ENCODE data around the gene TAF1L.
"Not testable (repeated sequence)": the region's sequence is repeated elsewhere in the genome, so short reads cannot be mapped to it uniquely, and the experiment has no call there.

The TAF1L gene

GRCh38 chr9:32618261-32618660, 17.2 kb downstream of the TAF1L start:
- no peaks in the 10 kb centered on the region for H3K36me3 ChIP-seq (ENCODE audit: control insufficient read depth, low read length)
- no peak overlapping the region for H3K4me2 ChIP-seq (ENCODE audit: low read length)
- no peak for TF ChIP-seq EZH2phosphoT487 (IDR thresholded peaks at IDR 0.05; ENCODE audit: borderline replicate concordance, low read length)
- TF ChIP-seq, protein P1, sequence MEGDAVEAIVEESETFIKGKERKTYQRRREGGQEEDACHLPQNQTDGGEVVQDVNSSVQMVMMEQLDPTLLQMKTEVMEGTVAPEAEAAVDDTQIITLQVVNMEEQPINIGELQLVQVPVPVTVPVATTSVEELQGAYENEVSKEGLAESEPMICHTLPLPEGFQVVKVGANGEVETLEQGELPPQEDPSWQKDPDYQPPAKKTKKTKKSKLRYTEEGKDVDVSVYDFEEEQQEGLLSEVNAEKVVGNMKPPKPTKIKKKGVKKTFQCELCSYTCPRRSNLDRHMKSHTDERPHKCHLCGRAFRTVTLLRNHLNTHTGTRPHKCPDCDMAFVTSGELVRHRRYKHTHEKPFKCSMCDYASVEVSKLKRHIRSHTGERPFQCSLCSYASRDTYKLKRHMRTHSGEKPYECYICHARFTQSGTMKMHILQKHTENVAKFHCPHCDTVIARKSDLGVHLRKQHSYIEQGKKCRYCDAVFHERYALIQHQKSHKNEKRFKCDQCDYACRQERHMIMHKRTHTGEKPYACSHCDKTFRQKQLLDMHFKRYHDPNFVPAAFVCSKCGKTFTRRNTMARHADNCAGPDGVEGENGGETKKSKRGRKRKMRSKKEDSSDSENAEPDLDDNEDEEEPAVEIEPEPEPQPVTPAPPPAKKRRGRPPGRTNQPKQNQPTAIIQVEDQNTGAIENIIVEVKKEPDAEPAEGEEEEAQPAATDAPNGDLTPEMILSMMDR (IDR thresholded peaks at IDR 0.05; ENCODE audit: low read depth, low read length, poor library complexity, severe bottlenecking): no peak
- H3K79me2 ChIP-seq (ENCODE audit: control insufficient read depth, low read length): no peaks in the 10 kb centered on the region
- no peaks in the 10 kb centered on the region for H3F3A ChIP-seq (ENCODE audit: control insufficient read depth, insufficient read depth)
- no peak overlapping the region for H3K27ac ChIP-seq (ENCODE audit: low read depth, low read length)
- H3K4me3 ChIP-seq (ENCODE audit: low read length): no peak overlapping the region
- no peaks in the 10 kb centered on the region for H3K4me1 ChIP-seq (ENCODE audit: control insufficient read depth, low read length)
- H3K27me3 ChIP-seq (ENCODE audit: control insufficient read depth, low read length): no peaks in the 10 kb centered on the region
- H3K9me2 ChIP-seq (replicated peaks; ENCODE audit: control insufficient read depth, low read length): no peaks in the 10 kb centered on the region
- H3K9me3 ChIP-seq (ENCODE audit: control insufficient read depth, insufficient read depth, low read length): no peaks in the 10 kb centered on the region
- H4K20me1 ChIP-seq (ENCODE audit: control insufficient read depth, insufficient read depth, low read depth, low read length): no peaks in the 10 kb centered on the region

DNA sequence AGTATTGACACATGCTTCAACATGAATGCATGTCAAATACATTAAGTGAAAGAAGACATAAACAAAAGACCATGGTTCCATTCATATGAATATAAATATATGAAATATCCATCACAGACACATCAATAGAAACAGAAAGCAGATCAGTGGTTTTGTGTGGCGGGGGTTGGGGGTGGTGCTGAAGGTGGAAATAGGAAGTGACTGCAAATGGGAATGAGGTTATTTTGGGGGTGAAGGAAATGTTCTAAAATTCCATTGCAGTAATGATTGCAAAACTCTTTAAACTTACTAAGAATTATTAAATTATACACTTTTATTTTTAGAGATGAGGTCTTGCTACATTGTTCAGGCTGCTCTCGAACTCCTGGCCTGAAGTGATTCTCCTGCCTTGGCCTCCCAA, 28.7 kb downstream of the TAF1L start:
- Histone ChIP-seq H3K4me2 (ENCODE audit: low read length) (no peak overlapping the region), H3K9me2 (replicated peaks; ENCODE audit: control insufficient read depth, low read length) (no peaks in the 10 kb centered on the region), H4K20me1 (ENCODE audit: control insufficient read depth, insufficient read depth, low read depth, low read length) (no peaks in the 10 kb centered on the region), H3K27ac (ENCODE audit: low read depth, low read length) (no peak overlapping the region), H3K4me1 (ENCODE audit: control insufficient read depth, low read length) (no peaks in the 10 kb centered on the region), H3K36me3 (ENCODE audit: control insufficient read depth, low read length) (no peaks in the 10 kb centered on the region), H3K9me3 (ENCODE audit: control insufficient read depth, insufficient read depth, low read length) (no peaks in the 10 kb centered on the region), H3F3A (ENCODE audit: control insufficient read depth, insufficient read depth) (no peaks in the 10 kb centered on the region), H3K27me3 (ENCODE audit: control insufficient read depth, low read length) (no peaks in the 10 kb centered on the region), H3K79me2 (ENCODE audit: control insufficient read depth, low read length) (no peaks in the 10 kb centered on the region), H3K4me3 (ENCODE audit: low read length) (no peak overlapping the region)
- TF ChIP-seq, protein P1 (IDR thresholded peaks at IDR 0.05; ENCODE audit: low read depth, low read length, poor library complexity, severe bottlenecking): no peak
- no peak for TF ChIP-seq EZH2phosphoT487 (IDR thresholded peaks at IDR 0.05; ENCODE audit: borderline replicate concordance, low read length)

- Histone ChIP-seq H3K9me2 (replicated peaks; ENCODE audit: control insufficient read depth, low read length) (no peaks in the 10 kb centered on the region), H3K27me3 (ENCODE audit: control insufficient read depth, low read length) (peaks cover 5% of the 10 kb centered on the region; the same call in 1 of the 2 replicates), H3K79me2 (ENCODE audit: control insufficient read depth, low read length) (no peaks in the 10 kb centered on the region), H3K4me1 (ENCODE audit: control insufficient read depth, low read length) (no peaks in the 10 kb centered on the region), H3K27ac (ENCODE audit: low read depth, low read length) (no peak overlapping the region), H3K4me3 (ENCODE audit: low read length) (no peak overlapping the region), H4K20me1 (ENCODE audit: control insufficient read depth, insufficient read depth, low read depth, low read length) (no peaks in the 10 kb centered on the region), H3F3A (ENCODE audit: control insufficient read depth, insufficient read depth) (no peaks in the 10 kb centered on the region), H3K36me3 (ENCODE audit: control insufficient read depth, low read length) (no peaks in the 10 kb centered on the region), H3K4me2 (ENCODE audit: low read length) (no peak overlapping the region), H3K9me3 (ENCODE audit: control insufficient read depth, insufficient read depth, low read length) (no peaks in the 10 kb centered on the region)
- no peak for TF ChIP-seq EZH2phosphoT487 (IDR thresholded peaks at IDR 0.05; ENCODE audit: borderline replicate concordance, low read length)
- TF ChIP-seq, protein P1 (IDR thresholded peaks at IDR 0.05; ENCODE audit: low read depth, low read length, poor library complexity, severe bottlenecking): no peak
These were observed 31.3 kb downstream of the TAF1L start for GRCh38 chr9:32603914-32604852.

- not testable (repeated sequence) for H3K27me3 ChIP-seq (ENCODE audit: control insufficient read depth, low read length); H3K4me3 ChIP-seq (ENCODE audit: low read length); H3F3A ChIP-seq (ENCODE audit: control insufficient read depth, insufficient read depth); H3K4me1 ChIP-seq (ENCODE audit: control insufficient read depth, low read length); H3K27ac ChIP-seq (ENCODE audit: low read depth, low read length); H3K36me3 ChIP-seq (ENCODE audit: control insufficient read depth, low read length); H3K4me2 ChIP-seq (ENCODE audit: low read length); H3K9me2 ChIP-seq (replicated peaks; ENCODE audit: control insufficient read depth, low read length); H3K79me2 ChIP-seq (ENCODE audit: control insufficient read depth, low read length); H3K9me3 ChIP-seq (ENCODE audit: control insufficient read depth, insufficient read depth, low read length); H4K20me1 ChIP-seq (ENCODE audit: control insufficient read depth, insufficient read depth, low read depth, low read length)
These were observed 36.4 kb downstream of the TAF1L start for GRCh38 chr9:32599021-32599420.
